GM20000 (cell line): Measurements from ENCODE around the gene PIGZ.

ENCODE experiments used
- DNase-seq: peaks from one replicate; pipeline ENCODE4 v3.0.0; 2012; ENCODE audit warnings: low spot score
- TF ChIP-seq, protein P1 (sequence below): IDR thresholded peaks from 2 replicates; pipeline ENCODE4 v1.5.1; 2012; ENCODE audit warnings: mild to moderate bottlenecking, control low read depth; ENCODE audit errors: extremely low read depth, missing control alignments

Gene PIGZ

GRCh38 chr3:197011780-197012539, 43.3 kb upstream of the PIGZ start:
- TF ChIP-seq, protein P1, sequence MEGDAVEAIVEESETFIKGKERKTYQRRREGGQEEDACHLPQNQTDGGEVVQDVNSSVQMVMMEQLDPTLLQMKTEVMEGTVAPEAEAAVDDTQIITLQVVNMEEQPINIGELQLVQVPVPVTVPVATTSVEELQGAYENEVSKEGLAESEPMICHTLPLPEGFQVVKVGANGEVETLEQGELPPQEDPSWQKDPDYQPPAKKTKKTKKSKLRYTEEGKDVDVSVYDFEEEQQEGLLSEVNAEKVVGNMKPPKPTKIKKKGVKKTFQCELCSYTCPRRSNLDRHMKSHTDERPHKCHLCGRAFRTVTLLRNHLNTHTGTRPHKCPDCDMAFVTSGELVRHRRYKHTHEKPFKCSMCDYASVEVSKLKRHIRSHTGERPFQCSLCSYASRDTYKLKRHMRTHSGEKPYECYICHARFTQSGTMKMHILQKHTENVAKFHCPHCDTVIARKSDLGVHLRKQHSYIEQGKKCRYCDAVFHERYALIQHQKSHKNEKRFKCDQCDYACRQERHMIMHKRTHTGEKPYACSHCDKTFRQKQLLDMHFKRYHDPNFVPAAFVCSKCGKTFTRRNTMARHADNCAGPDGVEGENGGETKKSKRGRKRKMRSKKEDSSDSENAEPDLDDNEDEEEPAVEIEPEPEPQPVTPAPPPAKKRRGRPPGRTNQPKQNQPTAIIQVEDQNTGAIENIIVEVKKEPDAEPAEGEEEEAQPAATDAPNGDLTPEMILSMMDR, result no peak
- DNase-seq, result no peak

DNA sequence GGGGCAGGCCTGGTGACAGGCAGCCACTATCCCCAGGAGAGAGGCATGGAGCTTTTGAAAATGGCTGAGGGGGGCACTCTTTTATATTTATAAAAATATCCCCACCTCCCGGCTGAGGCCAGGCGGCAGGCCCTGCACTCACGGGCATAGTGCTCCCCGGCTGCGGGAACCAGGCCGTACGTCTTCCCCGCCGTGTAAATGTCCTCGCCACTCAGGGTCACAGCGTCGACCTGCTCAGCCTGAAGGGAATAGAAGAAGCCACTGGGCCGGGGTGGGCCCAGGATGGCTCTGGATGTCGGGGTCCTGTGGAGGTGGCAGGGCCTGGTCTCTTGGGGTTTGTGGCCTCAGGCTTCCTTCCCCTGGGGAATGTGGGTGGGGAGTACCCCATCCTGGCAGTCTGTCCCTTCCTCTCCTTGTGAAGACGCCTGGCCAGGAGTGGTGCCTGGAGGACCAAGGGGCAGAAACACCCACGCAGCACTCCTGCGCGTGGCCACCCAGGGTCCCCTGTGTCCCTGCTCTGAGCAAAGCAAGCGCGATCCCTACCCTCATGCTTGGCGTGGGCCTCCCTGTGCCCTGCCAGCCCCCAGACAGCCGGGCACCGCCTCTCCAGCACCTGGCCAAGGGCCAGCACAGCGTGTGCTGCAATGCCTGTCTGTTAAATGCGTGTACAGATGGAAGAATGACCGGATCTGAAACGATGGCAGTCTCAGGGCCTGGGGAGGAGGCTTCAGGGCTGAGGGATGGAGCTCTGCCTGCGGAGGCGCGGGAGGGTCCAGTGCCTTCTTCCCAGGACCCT, 42.1 kb upstream of the PIGZ start:
- TF ChIP-seq, protein P1, result no peak

DNA sequence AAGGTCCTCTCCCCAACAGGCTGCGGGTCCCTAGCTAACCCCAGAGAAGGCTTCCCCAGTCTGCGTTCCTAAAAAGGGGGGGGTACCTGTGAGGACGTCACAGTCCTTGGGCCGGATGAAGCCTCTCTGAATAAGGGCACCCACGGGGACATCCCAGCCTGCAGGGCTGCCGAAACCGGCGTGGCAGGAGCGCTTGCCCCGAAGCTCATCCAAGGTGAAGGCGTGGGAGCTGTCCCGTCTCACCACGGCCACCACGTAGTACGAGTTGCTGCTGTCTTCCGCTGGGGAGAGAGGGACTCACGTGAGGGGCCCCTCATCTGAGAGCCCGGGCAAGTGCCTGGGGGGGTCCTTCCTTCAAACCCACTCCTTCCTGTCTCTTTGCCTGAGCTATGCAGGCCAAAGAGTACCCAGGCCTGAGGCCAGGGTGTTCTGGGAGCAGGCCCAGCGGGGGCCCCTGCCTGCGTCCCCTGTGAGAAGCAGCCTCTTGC, 40.9 kb upstream of the PIGZ start:
- DNase-seq, result no peak
- TF ChIP-seq, protein P1, result no peak

More for the DNA sequence above, 42.1 kb upstream of the PIGZ start:
- DNase-seq, result no peak

- TF ChIP-seq, protein P1, result no peak
- no peak for DNase-seq
Observed at GRCh38 chr3:197008436-197009209, 40.0 kb upstream of the PIGZ start.

GRCh38 chr3:197007953-197008352, 39.3 kb upstream of the PIGZ start:
- TF ChIP-seq, protein P1, result no peak
- DNase-seq, result no peak

DNA sequence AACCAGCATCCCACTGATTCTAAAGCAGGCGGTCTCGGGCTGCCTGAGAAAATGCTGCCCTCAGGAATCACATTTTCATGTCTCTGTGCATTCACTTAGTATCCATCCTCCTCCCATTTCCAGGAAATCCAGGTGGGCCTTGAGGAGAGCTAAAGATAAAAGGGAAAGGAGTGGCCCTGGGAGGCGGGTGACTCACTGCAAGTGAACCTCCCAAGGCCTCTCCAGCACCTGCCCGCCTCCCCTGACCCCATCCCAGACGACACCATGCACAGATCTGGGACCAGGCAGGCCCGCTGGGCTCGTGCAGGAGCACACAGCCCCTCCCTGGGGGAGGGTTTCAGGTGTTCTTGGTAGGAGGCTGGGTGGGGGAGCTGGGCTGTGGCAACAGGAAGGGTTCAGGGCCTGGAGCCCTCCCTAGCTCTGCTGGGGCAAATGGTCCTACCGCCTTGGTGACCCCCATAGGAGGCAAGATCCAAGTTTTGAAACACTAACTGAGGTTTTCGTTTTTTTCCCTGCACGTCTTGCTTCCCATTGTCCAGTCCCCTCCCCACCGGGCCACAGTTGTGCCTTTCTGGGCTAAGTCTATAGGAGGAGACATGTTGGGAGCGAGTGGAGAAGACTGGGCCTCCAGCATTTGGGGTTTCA, 38.8 kb upstream of the PIGZ start:
- DNase-seq, result no peak
- TF ChIP-seq, protein P1, result no peak
